NCI-H526 treated with DMSO at 0.1 percent for 48 hours (cell line): ENCODE data around the gene TEAD3.

ENCODE experiments used
- DNase-seq: peaks from one replicate; lab custom pipeline; 2025; lab: John Stamatoyannopoulos, UW

The TEAD3 gene

GRCh38 chr6:35512740-35513139 is 15.9 kb upstream of the TEAD3 start, which contains the start of gene TULP1:
Gene TULP1, minus strand, starts transcription at chr6:35512896. Its CDS starts 38 bp downstream, at chr6:35512858.
- no peak for DNase-seq

GRCh38 chr6:35512006-35512405 is 15.1 kb upstream of the TEAD3 start:
- no peak for DNase-seq

GRCh38 chr6:35511562-35511941 is 14.7 kb upstream of the TEAD3 start:
- no peak for DNase-seq

- DNase-seq: no peak
These were observed 14.2 kb upstream of the TEAD3 start for GRCh38 chr6:35510916-35511561.

- DNase-seq: no peak
These were observed 11.7 kb upstream of the TEAD3 start for GRCh38 chr6:35508542-35508941.

GRCh38 chr6:35508027-35508426 is 11.1 kb upstream of the TEAD3 start:
- no peak for DNase-seq

- DNase-seq: no peak
These were observed 10.3 kb upstream of the TEAD3 start for GRCh38 chr6:35507221-35507620.

GRCh38 chr6:35506536-35506935 is 9.7 kb upstream of the TEAD3 start:
- no peak for DNase-seq

GRCh38 chr6:35505999-35506412 is 9.1 kb upstream of the TEAD3 start:
- DNase-seq: no peak

- DNase-seq: no peak
These were observed 6.7 kb upstream of the TEAD3 start for GRCh38 chr6:35503534-35503933.

- DNase-seq: no peak
These were observed 4.9 kb upstream of the TEAD3 start for GRCh38 chr6:35501784-35502183.

- DNase-seq: no peak
These were observed 3.9 kb upstream of the TEAD3 start for GRCh38 chr6:35500782-35501181.

- no peak for DNase-seq
These were observed 2.5 kb upstream of the TEAD3 start for GRCh38 chr6:35499372-35499771.

- DNase-seq: no peak
These were observed 1.7 kb upstream of the TEAD3 start for GRCh38 chr6:35498422-35499067.

- DNase-seq: no peak
These were observed 917 bp upstream of the TEAD3 start for GRCh38 chr6:35497571-35498421.

GRCh38 chr6:35496036-35496840 is 641 bp downstream of the TEAD3 start:
- DNase-seq: no peak

GRCh38 chr6:35495258-35496035 is 1.4 kb downstream of the TEAD3 start:
- DNase-seq: no peak

- DNase-seq: no peak
These were observed 2.7 kb downstream of the TEAD3 start for GRCh38 chr6:35494161-35494563.

GRCh38 chr6:35493307-35493983 is 3.4 kb downstream of the TEAD3 start:
- no peak for DNase-seq

GRCh38 chr6:35492974-35493284 is 4.0 kb downstream of the TEAD3 start:
- DNase-seq: no peak
